ENCODE data around the gene USPL1. TPM values are rescaled to one million over a fixed set of nuclear protein-coding genes. Genes with fewer than 3 reads are reported as not detected.

Gene USPL1
- total and polyA plus RNA-seq, 2 of the 13 experiments (the other 11 are each of a cell fraction or from before 2014, with no cell fraction given), result 13.7 to 15.9 TPM

- TF ChIP-seq USF2 (IDR thresholded peaks at IDR 0.05; ENCODE audit: low read depth, low read length), result no peak
- TF ChIP-seq USF2 (CRISPR knock-in tag; IDR thresholded peaks at IDR 0.05; ENCODE audit: borderline replicate concordance), result no peak
- TF ChIP-seq ZNF383 (CRISPR knock-in tag; IDR thresholded peaks at IDR 0.05; ENCODE audit: borderline replicate concordance), result no peak
- no peak for TF ChIP-seq NFKBIZ (CRISPR knock-in tag; IDR thresholded peaks at IDR 0.05)
- 0 out of 2 replicates have a peak, but pooled peaks have one; percentile 25 for TF ChIP-seq KDM6A (CRISPR knock-in tag; IDR thresholded peaks at IDR 0.05; ENCODE audit: low read depth)
- peak; percentile 90 for TF ChIP-seq ZMYM4 (CRISPR knock-in tag; IDR thresholded peaks at IDR 0.05)
- peak; percentile 22; the same call in 1 of the 2 replicates for TF ChIP-seq ZGPAT (CRISPR knock-in tag; IDR thresholded peaks at IDR 0.05)
- TF ChIP-seq PPARG (CRISPR knock-in tag; conservative IDR thresholded peaks at IDR 0.05), result no peak
- TF ChIP-seq MTA3 (CRISPR knock-in tag; IDR thresholded peaks at IDR 0.05), result no peak
- TF ChIP-seq SMAD3 (CRISPR knock-in tag; IDR thresholded peaks at IDR 0.05), result no peak
- peak; percentile 69; the same call in 1 of the 2 replicates for TF ChIP-seq PITX1 (CRISPR knock-in tag; IDR thresholded peaks at IDR 0.05)
- no peak for TF ChIP-seq ARID2 (CRISPR knock-in tag; IDR thresholded peaks at IDR 0.05; ENCODE audit: borderline replicate concordance)
- TF ChIP-seq DPF2 (CRISPR knock-in tag; IDR thresholded peaks at IDR 0.05; ENCODE audit: borderline replicate concordance, low read depth), result no peak
- no peak for TF ChIP-seq ATRX (CRISPR knock-in tag; IDR thresholded peaks at IDR 0.05; ENCODE audit: borderline replicate concordance)
- TF ChIP-seq NCOA5 (CRISPR knock-in tag; IDR thresholded peaks at IDR 0.05), result no peak
- no peak for TF ChIP-seq ZNF160 (CRISPR knock-in tag; IDR thresholded peaks at IDR 0.05)
- TF ChIP-seq EP300 (IDR thresholded peaks at IDR 0.05; ENCODE audit: low read depth in 2 of 2, low read length in 2 of 2), result peak in 1 of 2 experiments; percentile 76; a peak in 2 of 4 replicates
- no peak for TF ChIP-seq EP300 (CRISPR knock-in tag; IDR thresholded peaks at IDR 0.05; ENCODE audit: borderline replicate concordance)
- TF ChIP-seq SKIL (CRISPR knock-in tag; IDR thresholded peaks at IDR 0.05; ENCODE audit: borderline replicate concordance), result no peak
- TF ChIP-seq CEBPB (IDR thresholded peaks at IDR 0.05; ENCODE audit: borderline replicate concordance, low read depth, low read length), result no peak
- TF ChIP-seq NRL (CRISPR knock-in tag; IDR thresholded peaks at IDR 0.05; ENCODE audit: borderline replicate concordance), result no peak
- TF ChIP-seq ZBTB46 (CRISPR knock-in tag; IDR thresholded peaks at IDR 0.05; ENCODE audit: borderline replicate concordance), result no peak
- TF ChIP-seq IRX3 (CRISPR knock-in tag; IDR thresholded peaks at IDR 0.05; ENCODE audit: borderline replicate concordance, low read depth), result no peak
- TF ChIP-seq EED (CRISPR knock-in tag; IDR thresholded peaks at IDR 0.05), result no peak
Measured at GRCh38 chr13:30668312-30668711, 50.6 kb downstream of the USPL1 start (continued).
